Epithelial cell of prostate (primary cell): ENCODE data around the gene MRPL11.

Experiments used
- DNase-seq: peaks from one replicate; pipeline ENCODE4 v3.0.0-alpha.2; 2011; ENCODE audit warnings: low read depth, low spot score
- H3K27ac ChIP-seq: fragments of 450-650 bp; 2 replicates; pipeline ENCODE4 v1.5.1; 2017; ENCODE audit warnings: mild to moderate bottlenecking

Gene MRPL11

GRCh38 chr11:66409226-66409625 lies 29.4 kb downstream of the MRPL11 start:
- DNase-seq, result no peak
- H3K27ac ChIP-seq, result no peak overlapping the region

DNA sequence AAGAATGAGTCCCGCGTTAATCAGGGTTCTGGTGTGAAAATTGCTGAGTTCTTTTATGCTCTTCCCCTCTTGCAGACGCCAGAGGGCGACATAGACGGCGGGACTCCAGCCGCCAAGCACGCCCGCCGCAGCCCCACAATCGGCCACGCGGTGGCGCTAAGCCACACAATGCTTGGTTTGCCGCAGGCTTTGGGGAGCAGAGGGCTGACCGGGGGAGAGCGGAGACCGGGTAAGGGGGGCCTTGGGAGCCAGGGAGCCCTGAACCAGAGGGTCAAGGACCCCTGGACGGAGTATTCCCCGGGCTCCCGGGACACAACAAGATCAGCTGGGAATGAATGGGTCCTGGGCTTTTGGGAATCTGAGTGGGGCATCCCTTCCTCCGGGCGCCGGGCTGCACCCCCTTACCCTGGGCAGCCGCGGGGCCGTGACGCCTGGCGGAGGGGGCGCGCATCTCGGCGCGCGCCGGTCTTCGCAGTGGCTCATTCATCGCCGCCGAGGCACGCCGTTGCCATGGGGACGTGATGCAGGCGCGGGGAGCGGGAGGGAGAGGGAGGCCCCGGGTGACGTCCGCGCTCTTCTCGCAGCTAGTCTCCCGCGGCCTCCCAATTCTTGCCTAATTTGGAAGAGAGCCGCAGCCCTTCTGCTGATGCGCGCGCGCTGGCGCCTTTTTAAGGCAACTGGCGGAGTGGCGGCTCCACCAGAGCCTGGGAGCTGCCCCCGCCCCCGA lies 30.0 kb downstream of the MRPL11 start:
- no peak for DNase-seq
- H3K27ac ChIP-seq, result no peak overlapping the region

DNA sequence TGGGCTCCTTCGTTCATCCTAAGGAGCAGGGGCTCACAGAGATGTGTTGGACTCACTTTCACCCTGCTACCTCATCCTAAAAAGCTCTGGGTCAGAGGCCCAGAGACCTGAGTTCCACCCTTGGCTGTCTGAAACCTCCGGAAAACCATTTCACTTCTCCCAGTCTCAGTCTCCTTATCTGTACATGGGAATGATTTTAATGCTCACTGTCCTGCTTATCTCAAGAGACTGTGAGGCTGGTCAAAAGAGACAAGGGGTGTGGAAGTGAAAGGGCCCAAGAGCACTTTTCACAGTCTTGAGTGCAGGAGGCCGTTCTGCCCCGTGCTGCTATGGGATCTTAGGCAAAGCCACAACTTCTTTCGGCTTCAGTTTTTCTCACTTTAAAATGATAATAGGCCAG lies 31.0 kb downstream of the MRPL11 start:
- DNase-seq, result no peak
- no peak overlapping the region for H3K27ac ChIP-seq

GRCh38 chr11:66393954-66394353 lies 44.7 kb downstream of the MRPL11 start:
- H3K27ac ChIP-seq, result no peak overlapping the region
- no peak for DNase-seq

DNA sequence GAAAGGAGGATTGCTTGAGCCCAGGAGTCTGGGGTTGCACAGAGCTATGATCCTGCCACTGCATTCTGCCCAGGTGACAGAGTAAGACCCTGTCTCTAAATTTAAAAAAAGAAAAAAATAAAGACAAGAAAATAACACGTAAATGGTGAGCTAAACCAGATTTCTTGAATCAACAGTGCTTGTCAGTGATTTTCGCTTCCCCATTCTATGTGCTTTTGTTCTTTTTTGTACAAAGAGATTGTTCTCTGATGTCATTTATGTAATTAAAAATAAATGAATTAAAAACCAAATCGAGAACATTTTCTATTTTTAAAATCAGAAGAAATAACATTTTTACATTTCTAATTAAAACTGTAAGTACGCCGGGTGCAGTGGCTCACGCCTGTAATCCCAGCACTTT lies 47.3 kb downstream of the MRPL11 start:
- H3K27ac ChIP-seq, result no peak overlapping the region
- no peak for DNase-seq

GRCh38 chr11:66388780-66389386 lies 49.8 kb downstream of the MRPL11 start:
- no peak overlapping the region for H3K27ac ChIP-seq
- peak; percentile 46 for DNase-seq

GRCh38 chr11:66386171-66387069 lies 52.2 kb downstream of the MRPL11 start:
- H3K27ac ChIP-seq, result no peak overlapping the region
- DNase-seq, result peak; percentile 12
